ENCODE data around the gene POLR2L.

- TF ChIP-seq, protein P1, sequence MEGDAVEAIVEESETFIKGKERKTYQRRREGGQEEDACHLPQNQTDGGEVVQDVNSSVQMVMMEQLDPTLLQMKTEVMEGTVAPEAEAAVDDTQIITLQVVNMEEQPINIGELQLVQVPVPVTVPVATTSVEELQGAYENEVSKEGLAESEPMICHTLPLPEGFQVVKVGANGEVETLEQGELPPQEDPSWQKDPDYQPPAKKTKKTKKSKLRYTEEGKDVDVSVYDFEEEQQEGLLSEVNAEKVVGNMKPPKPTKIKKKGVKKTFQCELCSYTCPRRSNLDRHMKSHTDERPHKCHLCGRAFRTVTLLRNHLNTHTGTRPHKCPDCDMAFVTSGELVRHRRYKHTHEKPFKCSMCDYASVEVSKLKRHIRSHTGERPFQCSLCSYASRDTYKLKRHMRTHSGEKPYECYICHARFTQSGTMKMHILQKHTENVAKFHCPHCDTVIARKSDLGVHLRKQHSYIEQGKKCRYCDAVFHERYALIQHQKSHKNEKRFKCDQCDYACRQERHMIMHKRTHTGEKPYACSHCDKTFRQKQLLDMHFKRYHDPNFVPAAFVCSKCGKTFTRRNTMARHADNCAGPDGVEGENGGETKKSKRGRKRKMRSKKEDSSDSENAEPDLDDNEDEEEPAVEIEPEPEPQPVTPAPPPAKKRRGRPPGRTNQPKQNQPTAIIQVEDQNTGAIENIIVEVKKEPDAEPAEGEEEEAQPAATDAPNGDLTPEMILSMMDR (IDR thresholded peaks at IDR 0.05): no peak
- no peak for TF ChIP-seq EP300 (IDR thresholded peaks at IDR 0.05)
- TF ChIP-seq POLR2A (IDR thresholded peaks at IDR 0.05; ENCODE audit: low read depth): no peak
Observed at GRCh38 chr11:839875-840617, 2.3 kb downstream of the POLR2L start.
